MM.1S (cell line): ENCODE data around the gene CDH4.

Experiments
- DNase-seq: peaks from one replicate; pipeline ENCODE4 v3.0.0-alpha.2; 2015
- H2AFZ ChIP-seq: fragments of 300-600 bp; sonication (generic); 2 replicates; pipeline ENCODE4 v1.6.0; 2016; ENCODE audit warnings: antibody characterized with exemption, low read length
- H3F3A ChIP-seq: fragments of 300-600 bp; sonication (generic); 2 replicates; pipeline ENCODE4 v1.6.1; 2016; ENCODE audit warnings: mild to moderate bottlenecking, antibody characterized with exemption, low read length, moderate library complexity, mixed read lengths; ENCODE audit not compliant: insufficient read depth
- H3K27ac ChIP-seq: fragments of 300-600 bp; sonication (generic); 2 replicates; pipeline ENCODE4 v1.5.1; 2016; ENCODE audit warnings: mild to moderate bottlenecking, low read length
- H3K27me3 ChIP-seq: fragments of 300-600 bp; sonication (generic); replicated peaks from 2 replicates; pipeline ENCODE4 v1.6.0; 2016; ENCODE audit warnings: low read length; ENCODE audit not compliant: insufficient read depth
- H3K36me3 ChIP-seq: fragments of 300-600 bp; sonication (generic); replicated peaks from 2 replicates; pipeline ENCODE4 v1.6.1; 2016; ENCODE audit warnings: mild to moderate bottlenecking, low read length, mixed read lengths; ENCODE audit not compliant: insufficient read depth
- H3K4me1 ChIP-seq: fragments of 300-600 bp; sonication (generic); 2 replicates; pipeline ENCODE4 v1.6.1; 2016; ENCODE audit warnings: low read length, mixed read lengths
- H3K4me2 ChIP-seq: fragments of 300-600 bp; sonication (generic); 2 replicates; pipeline ENCODE4 v1.6.0; 2016; ENCODE audit warnings: low read depth, low read length
- H3K4me3 ChIP-seq: fragments of 300-600 bp; sonication (generic); 2 replicates; pipeline ENCODE4 v1.5.1; 2016; ENCODE audit warnings: low read length, mixed read lengths
- H3K79me2 ChIP-seq: fragments of 300-600 bp; sonication (generic); 2 replicates; pipeline ENCODE4 v1.6.1; 2016; ENCODE audit warnings: mixed run types, low read length, mixed read lengths
- H3K9ac ChIP-seq: fragments of 300-600 bp; sonication (generic); 2 replicates; pipeline ENCODE4 v1.6.1; 2016; ENCODE audit warnings: low read length, mixed read lengths
- H3K9me2 ChIP-seq: fragments of 300-600 bp; sonication (generic); replicated peaks from 2 replicates; pipeline ENCODE4 v1.6.1; 2016; ENCODE audit warnings: mild to moderate bottlenecking, low read length, mixed read lengths; ENCODE audit not compliant: insufficient read depth
- H3K9me3 ChIP-seq: fragments of 300-600 bp; sonication (generic); replicated peaks from 2 replicates; pipeline ENCODE4 v1.6.1; 2016; ENCODE audit warnings: mild to moderate bottlenecking, low read length, mixed read lengths; ENCODE audit not compliant: insufficient read depth
- H4K20me1 ChIP-seq: fragments of 300-600 bp; sonication (generic); 2 replicates; pipeline ENCODE4 v1.6.1; 2016; ENCODE audit warnings: mild to moderate bottlenecking, low read length, moderate library complexity, mixed read lengths; ENCODE audit not compliant: insufficient read depth
- CTCF ChIP-seq: fragments of 300-600 bp; sonication (generic); IDR thresholded peaks from 2 replicates; pipeline ENCODE4 v1.5.1; 2016; ENCODE audit warnings: antibody characterized with exemption, low read length, mixed read lengths
- EZH2 ChIP-seq: fragments of 300-600 bp; sonication (generic); optimal IDR thresholded peaks from 2 replicates; pipeline ENCODE3; 2017; ENCODE audit warnings: low read depth, mild to moderate bottlenecking, antibody characterized with exemption, low read length, mixed read lengths
- EZH2phosphoT487 ChIP-seq: fragments of 300-600 bp; sonication (generic); IDR thresholded peaks from 2 replicates; pipeline ENCODE4 v1.6.1; 2018; ENCODE audit warnings: antibody characterized with exemption, low read length

The CDH4 gene

GRCh38 chr20:61626412-61626811 lies 374.4 kb downstream of the CDH4 start:
- no peak for TF ChIP-seq EZH2phosphoT487
- no peak for TF ChIP-seq CTCF
- TF ChIP-seq EZH2 = no peak
- Histone ChIP-seq H3K4me3 (no peak overlapping the region), H3K4me2 (no peak overlapping the region), H3K36me3 (no peaks in the 10 kb centered on the region), H3K4me1 (no peaks in the 10 kb centered on the region), H3K9me3 (no peaks in the 10 kb centered on the region), H3F3A (no peaks in the 10 kb centered on the region), H3K27me3 (peaks cover 87% of the 10 kb centered on the region), H3K9ac (no peak overlapping the region), H4K20me1 (no peaks in the 10 kb centered on the region), H2AFZ (no peak overlapping the region), H3K9me2 (no peaks in the 10 kb centered on the region), H3K27ac (no peak overlapping the region), H3K79me2 (no peaks in the 10 kb centered on the region)
- no peak for DNase-seq

- no peak overlapping the region for H3K27ac ChIP-seq
- H3K79me2 ChIP-seq = no peaks in the 10 kb centered on the region
- H2AFZ ChIP-seq = no peak overlapping the region
- no peaks in the 10 kb centered on the region for H3K9me3 ChIP-seq
- no peaks in the 10 kb centered on the region for H3K4me1 ChIP-seq
- TF ChIP-seq EZH2 (no peak), EZH2phosphoT487 (no peak), CTCF (no peak)
- no peak overlapping the region for H3K4me2 ChIP-seq
- H3F3A ChIP-seq = no peaks in the 10 kb centered on the region
- no peak for DNase-seq
- H3K9ac ChIP-seq = no peak overlapping the region
- H4K20me1 ChIP-seq = no peaks in the 10 kb centered on the region
- no peaks in the 10 kb centered on the region for H3K36me3 ChIP-seq
- H3K9me2 ChIP-seq = no peaks in the 10 kb centered on the region
- no peak overlapping the region for H3K4me3 ChIP-seq
- H3K27me3 ChIP-seq = peaks cover 74% of the 10 kb centered on the region
Observed at GRCh38 chr20:61627791-61628415, 375.8 kb downstream of the CDH4 start.

- Histone ChIP-seq H3K79me2 (no peaks in the 10 kb centered on the region), H3K36me3 (no peaks in the 10 kb centered on the region), H3K4me3 (no peak overlapping the region), H3K9me3 (no peaks in the 10 kb centered on the region), H3K9ac (no peak overlapping the region), H3K4me2 (no peak overlapping the region), H4K20me1 (no peaks in the 10 kb centered on the region), H3F3A (no peaks in the 10 kb centered on the region), H3K9me2 (no peaks in the 10 kb centered on the region), H3K27ac (no peak overlapping the region), H3K27me3 (peaks cover 71% of the 10 kb centered on the region), H2AFZ (no peak overlapping the region), H3K4me1 (no peaks in the 10 kb centered on the region)
- no peak for DNase-seq
- no peak for TF ChIP-seq EZH2
- no peak for TF ChIP-seq EZH2phosphoT487
Observed at GRCh38 chr20:61628480-61628879, 376.4 kb downstream of the CDH4 start.

GRCh38 chr20:61628901-61629601 lies 377.0 kb downstream of the CDH4 start:
- TF ChIP-seq EZH2 (no peak), EZH2phosphoT487 (no peak), CTCF (no peak)
- H3K9me2 ChIP-seq = no peaks in the 10 kb centered on the region
- no peak overlapping the region for H3K4me3 ChIP-seq
- H3K9me3 ChIP-seq = no peaks in the 10 kb centered on the region
- no peaks in the 10 kb centered on the region for H3F3A ChIP-seq
- H3K9ac ChIP-seq = no peak overlapping the region
- H3K36me3 ChIP-seq = no peaks in the 10 kb centered on the region
- no peak overlapping the region for H3K4me2 ChIP-seq
- H3K27me3 ChIP-seq = peaks cover 73% of the 10 kb centered on the region
- no peaks in the 10 kb centered on the region for H3K79me2 ChIP-seq
- H4K20me1 ChIP-seq = no peaks in the 10 kb centered on the region
- DNase-seq = no peak
- H3K4me1 ChIP-seq = no peaks in the 10 kb centered on the region
- H2AFZ ChIP-seq = no peak overlapping the region
- no peak overlapping the region for H3K27ac ChIP-seq
